Stimulated activated CD8-positive, alpha-beta memory T cell treated with anti-CD3 and anti-CD28 coated beads, Interleukin-15, amount 100 ng/mL, for 1 hour (primary cell): ENCODE results near the gene CD55.
"Not testable (repeated sequence)": the region's sequence is repeated elsewhere in the genome, so short reads cannot be mapped to it uniquely, and the experiment has no call there.

Source experiments
- DNase-seq: peaks from one replicate; pipeline ENCODE4 v3.0.0-alpha.2; 2020; ENCODE audit warnings: low read depth

CD55 gene

GRCh38 chr1:207306023-207306422 lies 15.5 kb upstream of the CD55 start:
- no peak for DNase-seq

- DNase-seq = no peak
Observed at GRCh38 chr1:207306603-207307002, 14.9 kb upstream of the CD55 start.

- no peak for DNase-seq
Observed at GRCh38 chr1:207308451-207309190, 12.9 kb upstream of the CD55 start.

- no peak for DNase-seq
Observed at GRCh38 chr1:207309745-207310273, 11.7 kb upstream of the CD55 start.

- no peak for DNase-seq
Observed at GRCh38 chr1:207311888-207312603, 9.4 kb upstream of the CD55 start.

GRCh38 chr1:207312604-207312920 lies 8.9 kb upstream of the CD55 start:
- DNase-seq = no peak

- no peak for DNase-seq
Observed at GRCh38 chr1:207313131-207313530, 8.3 kb upstream of the CD55 start.

- DNase-seq = no peak
Observed at GRCh38 chr1:207314816-207315215, 6.7 kb upstream of the CD55 start.

GRCh38 chr1:207315435-207315834 lies 6.0 kb upstream of the CD55 start:
- DNase-seq = no peak

GRCh38 chr1:207316141-207316540 lies 5.3 kb upstream of the CD55 start:
- no peak for DNase-seq

- DNase-seq = no peak
Observed at GRCh38 chr1:207316622-207317391, 4.7 kb upstream of the CD55 start.

GRCh38 chr1:207317561-207317960 lies 3.9 kb upstream of the CD55 start:
- no peak for DNase-seq

GRCh38 chr1:207318072-207318619 lies 3.3 kb upstream of the CD55 start:
- DNase-seq = no peak

- DNase-seq = no peak
Observed at GRCh38 chr1:207319199-207319598, 2.3 kb upstream of the CD55 start.

GRCh38 chr1:207320105-207320504 lies 1.4 kb upstream of the CD55 start:
- not testable (repeated sequence) for DNase-seq

GRCh38 chr1:207321790-207322645 lies 540 bp downstream of the CD55 start:
- no peak for DNase-seq

- DNase-seq = no peak
Observed at GRCh38 chr1:207323425-207324225, 2.1 kb downstream of the CD55 start.

GRCh38 chr1:207328004-207328403 lies 6.5 kb downstream of the CD55 start:
- no peak for DNase-seq

GRCh38 chr1:207328908-207329440 lies 7.5 kb downstream of the CD55 start:
- DNase-seq = no peak

- DNase-seq = no peak
Observed at GRCh38 chr1:207329469-207329868, 8.0 kb downstream of the CD55 start.
